GM12873 (cell line): Measurements from ENCODE around the gene LDB2.

Experiments used
- CTCF ChIP-seq: IDR thresholded peaks from 2 replicates; pipeline ENCODE4 v1.5.1; 2012; ENCODE audit warnings: low read depth, mild to moderate bottlenecking, moderate library complexity, low read length, control low read depth; ENCODE audit not compliant: insufficient read depth; ENCODE audit errors: missing control alignments

The LDB2 gene

DNA sequence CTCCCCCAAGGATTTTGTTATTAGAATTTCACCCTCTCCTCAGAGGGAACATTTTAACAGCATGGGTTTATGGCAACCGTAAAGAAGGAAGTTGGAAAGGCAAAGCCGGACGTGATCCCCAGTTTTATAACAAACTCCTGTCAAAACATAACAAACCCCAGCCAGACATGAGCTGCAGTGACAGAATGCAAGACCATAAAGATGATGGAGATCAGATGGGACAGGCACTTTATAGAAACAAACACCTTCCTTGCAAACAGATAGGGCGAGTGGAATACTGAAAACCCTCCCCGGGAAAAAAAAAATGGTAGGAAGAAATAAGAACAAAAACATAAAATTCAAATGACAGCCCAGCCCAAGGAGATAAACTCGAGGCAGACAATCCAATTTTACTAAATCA is 281.4 kb downstream of the LDB2 start:
- TF ChIP-seq CTCF, result no peak

DNA sequence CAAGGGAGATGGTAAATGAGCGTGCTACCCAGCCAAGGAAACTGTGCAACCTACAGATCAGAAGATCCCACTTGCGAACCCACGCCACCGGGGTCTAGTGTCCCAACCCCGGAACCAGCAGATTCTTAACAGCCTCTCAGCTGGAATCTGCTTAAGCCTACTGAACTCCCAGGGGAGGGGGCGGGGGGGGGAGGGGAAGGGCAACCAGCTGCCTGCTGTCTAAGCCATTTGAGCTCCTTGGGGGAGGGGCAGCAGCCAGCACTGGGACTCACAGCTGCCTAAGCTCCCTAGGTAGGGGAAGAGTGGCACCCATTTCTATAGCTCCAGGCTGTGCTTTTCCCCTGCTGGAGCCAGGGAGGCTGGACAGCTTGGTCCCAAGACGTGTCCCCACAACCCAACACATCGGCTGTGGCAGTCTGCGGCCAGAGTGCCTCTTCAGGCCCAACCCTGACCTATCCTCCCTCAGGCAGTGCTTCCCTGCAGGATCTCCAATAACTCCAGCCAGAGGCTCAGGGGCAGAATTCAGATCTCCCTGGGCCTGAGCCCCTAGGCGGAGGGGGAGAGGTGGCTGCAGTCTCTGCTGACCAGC is 289.2 kb downstream of the LDB2 start:
- no peak for TF ChIP-seq CTCF

- no peak for TF ChIP-seq CTCF
Observed at GRCh38 chr4:16608611-16609125, 289.8 kb downstream of the LDB2 start.

DNA sequence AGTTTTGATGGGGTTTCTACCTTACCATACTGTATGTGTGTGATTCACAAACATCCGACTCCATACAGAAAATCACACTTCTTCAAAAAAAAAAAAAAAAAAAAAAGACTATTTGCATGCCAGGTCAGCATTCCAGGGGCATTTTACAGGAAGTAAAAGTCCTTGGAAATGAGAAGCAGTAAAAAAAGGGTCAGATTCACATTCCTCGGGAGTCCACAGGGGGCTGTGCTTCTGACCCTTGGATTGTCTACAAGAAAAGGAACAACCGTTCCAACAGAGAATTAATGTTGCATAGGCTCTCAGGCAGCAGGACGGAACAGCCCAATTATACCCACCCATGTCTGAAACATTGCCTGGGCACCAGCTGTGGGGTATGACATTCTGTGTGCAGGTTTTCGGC is 290.3 kb downstream of the LDB2 start:
- TF ChIP-seq CTCF, result no peak

DNA sequence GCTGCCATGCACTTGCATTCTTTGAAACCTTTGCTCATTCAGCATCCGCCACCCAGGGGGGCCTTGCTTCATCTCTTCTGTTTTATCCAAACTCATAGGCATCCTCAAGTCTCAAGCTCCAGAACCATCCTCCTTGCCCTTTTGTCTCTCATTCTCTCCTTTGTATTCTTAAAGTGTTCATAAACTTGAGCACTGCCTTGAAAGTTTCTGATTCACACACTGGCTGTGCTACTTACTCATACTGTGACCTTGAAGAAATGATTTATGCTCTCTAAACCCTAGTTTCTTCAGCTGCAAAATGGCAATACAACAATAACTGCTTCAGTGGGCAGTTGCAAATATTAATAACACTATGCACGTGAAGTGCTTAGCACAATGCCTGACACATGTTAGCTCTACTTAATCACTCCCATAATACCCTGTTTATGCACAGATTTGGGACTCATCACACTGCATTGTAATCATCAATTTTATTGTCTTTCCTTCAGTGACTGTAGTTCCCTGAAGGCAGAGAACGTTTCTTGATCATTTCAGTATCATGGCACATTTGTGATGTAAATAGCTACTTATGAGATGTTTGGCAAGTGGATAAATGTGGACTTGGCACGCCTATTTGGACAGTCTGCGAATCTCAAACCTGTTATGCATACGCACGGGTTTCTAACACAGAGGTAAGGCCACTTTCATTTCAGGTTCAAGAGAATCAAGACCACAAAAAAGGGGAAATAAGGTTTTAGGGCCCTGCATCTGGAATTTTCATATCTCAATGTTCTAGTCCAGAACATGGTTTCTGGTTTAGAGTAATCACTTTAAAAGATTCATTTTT is 291.0 kb downstream of the LDB2 start:
- TF ChIP-seq CTCF, result no peak

GRCh38 chr4:16606691-16607090 is 291.8 kb downstream of the LDB2 start:
- no peak for TF ChIP-seq CTCF

- no peak for TF ChIP-seq CTCF
Observed at GRCh38 chr4:16603178-16603577, 295.3 kb downstream of the LDB2 start.
